Stimulated activated naive CD4-positive, alpha-beta T cell (primary cell): ENCODE results near the gene SPATA21.
"Not testable (repeated sequence)": the region's sequence is repeated elsewhere in the genome, so short reads cannot be mapped to it uniquely, and the experiment has no call there.

ENCODE experiments used
- DNase-seq, 6 experiments: peaks; one replicate each; lab custom pipeline; 2025; lab: John Stamatoyannopoulos, UW

SPATA21 gene

DNA sequence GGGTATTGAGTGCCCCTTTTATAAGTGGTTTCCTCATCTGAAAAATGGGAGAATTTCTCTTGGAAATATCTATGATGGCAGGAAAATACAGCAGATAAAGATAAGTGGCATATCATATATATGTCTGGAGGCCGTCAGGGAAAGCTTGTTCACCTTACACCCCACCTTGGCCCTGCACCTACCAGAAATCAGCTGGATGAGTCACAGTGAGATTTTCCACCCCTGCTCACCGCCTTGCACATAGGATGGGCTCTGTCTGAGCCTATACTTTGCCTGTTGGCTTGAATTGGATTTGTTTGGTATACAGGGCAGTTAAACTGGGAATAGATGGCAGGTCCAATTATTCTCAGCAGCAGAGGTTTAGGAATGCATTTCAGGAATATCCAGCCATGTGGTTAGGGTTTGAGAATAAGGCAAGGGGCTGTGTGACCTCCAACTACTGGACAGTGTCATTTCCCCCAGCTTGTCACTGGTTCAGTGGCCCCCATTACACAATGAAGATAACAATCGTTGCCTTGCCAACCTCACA, at the start of gene SPATA21:
TSS of gene SPATA21 (minus strand) at position 479 of the 529 bp plus-strand sequence. CDS start 6,053 bp downstream, outside the sequence.
- DNase-seq = no peak

DNA sequence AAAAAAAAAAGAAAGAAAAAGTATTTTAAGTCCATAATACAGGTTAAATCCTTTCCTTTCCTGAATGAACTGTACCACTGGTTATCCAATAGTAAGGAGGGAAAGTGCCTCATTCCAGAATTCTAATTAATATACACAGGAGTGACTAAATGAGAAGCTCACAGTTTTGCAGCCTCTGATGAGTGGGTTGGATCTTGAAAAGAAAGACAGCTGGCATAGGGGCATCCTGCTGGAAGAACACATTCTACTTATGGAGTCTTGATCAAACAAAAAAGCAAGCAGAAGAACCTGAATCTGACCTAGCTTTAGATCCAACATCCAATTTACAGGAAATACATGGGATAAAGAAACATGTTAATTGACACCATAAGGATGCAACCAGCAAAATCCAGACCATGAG, 49.8 kb upstream of the SPATA21 start:
- DNase-seq = not testable (repeated sequence)

DNA sequence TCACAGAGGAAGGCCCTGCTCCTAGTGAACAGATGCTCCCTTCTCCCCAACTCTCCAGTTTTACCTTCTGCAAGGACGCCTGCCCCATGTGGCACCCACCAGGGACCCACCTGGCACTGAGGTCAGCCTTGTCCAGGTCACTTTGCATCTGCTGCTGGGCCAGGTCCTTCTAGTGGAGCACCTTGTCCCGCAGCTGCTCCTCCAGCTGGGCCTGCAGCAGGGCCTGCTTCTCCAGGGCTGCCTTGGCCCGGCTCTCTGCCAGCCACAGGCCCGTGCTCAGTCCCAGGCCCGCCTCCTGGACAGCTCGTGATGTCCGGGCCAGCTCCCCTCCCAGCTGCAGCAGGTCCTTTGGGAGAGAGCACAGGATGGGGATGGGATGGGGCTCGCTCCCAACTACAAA, 49.1 kb upstream of the SPATA21 start:
- DNase-seq = not testable (repeated sequence)

GRCh38 chr1:16484931-16485330, 47.7 kb upstream of the SPATA21 start:
- DNase-seq = no peak

DNA sequence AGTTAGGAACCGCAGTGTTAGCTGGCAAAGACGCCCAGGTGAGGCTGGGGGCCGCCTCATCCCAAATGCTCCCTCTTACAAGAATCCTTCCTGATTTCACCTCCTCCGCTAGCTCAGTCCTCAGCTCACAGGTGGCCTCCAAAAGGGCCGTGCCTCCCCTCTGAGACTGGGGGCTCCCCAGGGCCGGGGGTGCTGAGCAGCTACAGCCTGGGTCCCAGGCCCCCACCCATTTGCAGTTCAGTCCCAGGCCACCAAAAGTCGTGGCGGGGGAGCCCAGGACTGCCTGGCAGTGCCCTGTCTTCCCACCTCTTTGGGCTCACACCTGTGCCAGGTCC, 47.2 kb upstream of the SPATA21 start:
- DNase-seq = no peak

GRCh38 chr1:16483639-16484500, 46.6 kb upstream of the SPATA21 start:
- not testable (repeated sequence) for DNase-seq

GRCh38 chr1:16483146-16483545, 45.9 kb upstream of the SPATA21 start:
- DNase-seq = not testable (repeated sequence)

GRCh38 chr1:16478091-16478490, 40.9 kb upstream of the SPATA21 start:
- DNase-seq = no peak

DNA sequence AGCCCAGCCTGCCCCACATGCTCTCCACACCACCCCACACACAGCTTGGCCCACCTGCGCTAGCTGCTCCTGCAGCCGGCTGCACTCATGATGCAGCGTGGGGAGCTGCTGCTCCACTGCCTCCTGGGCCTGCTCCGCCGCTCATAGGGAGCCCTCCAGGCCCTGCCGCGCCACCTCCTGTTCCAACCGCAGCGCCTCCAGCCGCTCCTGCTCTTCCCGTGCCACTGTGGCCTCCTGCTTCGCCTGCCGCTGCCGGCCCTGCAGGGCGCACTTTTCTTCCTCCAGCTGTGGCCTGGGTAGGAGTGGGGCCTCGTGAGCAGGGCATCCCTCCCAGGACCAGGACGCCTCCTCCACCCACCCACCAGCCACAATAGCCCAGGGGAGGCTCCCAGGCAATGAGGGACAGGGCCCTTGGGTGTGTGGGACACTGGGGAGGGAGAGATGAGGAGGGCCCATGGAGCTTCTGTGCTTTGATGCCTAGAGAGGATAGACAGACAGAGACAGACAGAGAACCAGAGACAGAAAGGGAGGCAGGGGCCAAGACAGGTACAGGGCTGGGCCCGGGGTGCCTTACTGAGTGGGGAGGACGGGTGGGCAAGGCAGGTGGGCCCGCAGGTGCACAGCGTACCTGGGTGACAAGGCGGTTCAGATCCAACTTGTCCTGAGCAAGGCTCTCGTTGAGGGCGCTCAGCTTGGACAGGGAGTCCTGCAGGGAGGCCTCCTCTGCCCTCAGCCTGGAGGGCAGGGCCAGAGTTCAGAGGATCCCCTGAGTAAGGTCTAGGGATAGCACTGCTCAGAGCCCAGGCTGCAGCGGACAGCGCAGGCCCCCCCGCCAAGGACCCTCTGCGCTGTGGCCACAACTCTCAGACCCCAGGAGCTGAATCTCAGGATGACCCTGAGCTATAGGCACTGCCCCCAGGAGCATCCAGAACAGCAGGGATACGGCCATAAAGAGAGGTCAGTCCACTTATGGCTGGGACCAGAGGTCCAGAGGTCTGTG, 38.8 kb upstream of the SPATA21 start:
- DNase-seq = not testable (repeated sequence)

GRCh38 chr1:16474891-16475290, 37.7 kb upstream of the SPATA21 start:
- not testable (repeated sequence) for DNase-seq

DNA sequence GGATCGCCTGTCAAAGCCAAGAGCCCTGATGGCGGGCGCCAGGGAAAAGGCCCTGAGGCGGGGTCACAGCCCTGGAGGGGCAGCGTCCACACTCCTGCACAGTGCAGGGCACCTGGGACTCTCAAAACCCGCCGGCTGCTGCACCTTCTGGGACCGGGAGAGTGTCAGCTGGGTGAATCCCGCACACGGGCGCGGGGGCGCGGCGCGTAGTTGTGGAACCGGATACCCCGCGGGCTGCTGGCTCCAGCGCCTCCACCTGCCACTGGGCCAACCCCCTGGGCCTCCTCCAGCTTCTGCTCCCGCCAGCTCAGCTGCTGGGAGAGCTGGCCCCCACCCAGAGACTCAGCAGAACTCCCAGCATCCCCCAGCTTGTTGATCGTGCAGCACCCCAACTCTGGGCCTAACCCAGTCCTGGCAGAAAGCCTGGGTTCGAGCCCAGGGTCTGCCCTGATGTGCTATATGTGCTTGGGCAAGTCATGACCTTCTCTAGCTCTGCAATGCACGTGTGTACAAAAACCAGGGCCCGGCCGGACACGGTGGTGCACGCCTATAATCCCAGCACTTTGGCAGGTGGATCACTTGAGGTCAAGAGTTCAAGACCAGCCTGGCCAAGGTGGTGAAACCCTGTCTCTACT, 37.1 kb upstream of the SPATA21 start:
- no peak for DNase-seq

GRCh38 chr1:16468558-16468957, 31.3 kb upstream of the SPATA21 start:
- no peak for DNase-seq

GRCh38 chr1:16464917-16465625, 27.8 kb upstream of the SPATA21 start:
- no peak for DNase-seq

DNA sequence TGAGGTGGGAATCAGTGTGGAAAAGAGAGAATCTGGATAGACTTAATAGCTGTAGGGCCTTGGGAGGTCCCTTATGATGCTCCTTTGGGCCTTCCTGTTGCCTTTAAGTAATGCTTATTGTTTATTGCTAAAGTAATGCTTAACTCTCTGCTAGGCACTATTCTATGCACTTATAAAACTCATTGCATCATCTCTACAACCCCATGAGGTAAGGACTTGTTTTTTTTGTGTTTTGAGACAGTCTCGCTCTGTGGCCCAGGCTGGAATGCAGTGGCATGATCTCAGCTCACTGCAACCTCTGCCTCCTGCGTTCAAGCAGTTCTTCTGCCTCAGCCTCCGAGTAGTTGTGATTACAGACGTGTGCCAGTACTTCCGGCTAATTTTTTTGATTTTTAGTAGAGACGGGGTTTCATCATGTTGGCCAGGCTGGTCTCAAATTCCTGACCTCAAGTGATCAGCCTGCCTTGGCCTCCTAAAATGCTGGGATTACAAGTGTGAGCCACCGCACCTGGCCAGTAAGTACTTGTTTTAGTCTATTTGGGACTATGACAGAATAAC, 25.6 kb upstream of the SPATA21 start:
- no peak for DNase-seq

DNA sequence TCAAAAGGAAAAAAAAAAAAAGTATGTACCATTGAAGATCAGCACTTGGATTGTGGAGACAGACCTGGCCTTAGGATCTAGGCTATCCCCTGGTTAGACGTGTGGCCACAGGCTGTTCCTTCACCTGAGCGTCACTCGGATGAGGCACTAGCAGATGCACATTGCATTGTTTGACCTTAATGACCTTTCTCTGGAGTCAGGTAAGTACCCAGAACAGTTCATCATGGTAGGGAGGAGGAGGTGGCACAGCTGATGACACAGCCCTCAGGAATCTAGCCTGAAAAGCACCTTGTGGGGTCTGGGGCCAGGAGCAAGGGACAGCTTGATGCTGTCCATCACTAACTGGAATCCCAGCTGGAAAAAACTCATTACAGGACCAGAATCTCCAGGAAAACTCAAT, 24.5 kb upstream of the SPATA21 start:
- no peak for DNase-seq

GRCh38 chr1:16459352-16459925, 22.2 kb upstream of the SPATA21 start:
- DNase-seq = no peak

- no peak for DNase-seq
These were observed 21.6 kb upstream of the SPATA21 start for GRCh38 chr1:16458831-16459230.

DNA sequence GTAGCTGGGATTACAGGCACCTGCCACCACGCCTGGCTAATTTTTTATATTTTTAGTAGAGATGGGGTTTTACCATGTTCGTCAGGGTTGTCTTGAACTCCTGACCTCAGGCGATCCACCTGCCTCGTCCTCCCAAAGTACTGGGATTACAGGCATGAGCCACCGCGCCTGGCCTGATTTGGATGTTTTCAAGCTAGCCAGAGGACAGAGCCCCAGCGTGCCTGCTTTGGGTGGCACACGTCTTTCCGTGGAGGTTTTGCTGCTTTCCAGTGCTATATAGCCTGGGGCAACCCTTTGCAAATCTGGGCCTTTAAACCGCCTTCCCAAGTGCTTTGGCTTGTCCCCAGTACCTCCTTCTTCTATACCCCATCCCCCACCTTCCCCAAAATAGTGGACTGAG, 18.9 kb upstream of the SPATA21 start:
- DNase-seq = not testable (repeated sequence)

- DNase-seq = not testable (repeated sequence)
These were observed 17.7 kb upstream of the SPATA21 start for GRCh38 chr1:16454909-16455308.

GRCh38 chr1:16451841-16452528, 14.8 kb upstream of the SPATA21 start:
- no peak for DNase-seq
